PC-3 (cell line): ENCODE measurements around the gene EYS. TPM values are rescaled to one million over a fixed set of nuclear protein-coding genes. Genes with fewer than 3 reads are reported as not detected.

Source experiments
- ATAC-seq: fragments of 200-7000 bp; cut with Tn5 transposase; 2 replicates; pipeline ENCODE4 v1.9.1; 2020; ENCODE audit warnings: mild to moderate bottlenecking, moderate library complexity
- BruUV-seq: library from RNA; stranded (reverse); fragments of 400-500 nt; replicated peaks from 2 replicates; lab custom pipeline; 2021; lab: Mats Ljungman, UMichigan
- CTCF ChIA-PET: fragments of 300-600 bp; sonication (Branson Sonifier 250); formaldehyde crosslinking; loops from one replicate; lab custom pipeline; 2022; ENCODE audit warnings: antibody characterized with exemption; lab: Charles Lee
- POLR2A ChIA-PET: fragments of 300-600 bp; sonication (Branson Sonifier 250); formaldehyde crosslinking; loops from one replicate; lab custom pipeline; 2022; ENCODE audit warnings: antibody characterized with exemption; ENCODE audit not compliant: unreplicated experiment; lab: Charles Lee
- DNase-seq: peaks from one replicate; pipeline ENCODE4 v3.0.0-alpha.2; 2015
- H2AFZ ChIP-seq: fragments of 300-600 bp; sonication (generic); 2 replicates; pipeline ENCODE4 v1.6.0; 2016; ENCODE audit warnings: antibody characterized with exemption, low read length
- H3F3A ChIP-seq: fragments of 300-600 bp; sonication (generic); one replicate; pipeline ENCODE4 v1.6.0; 2017; ENCODE audit warnings: antibody characterized with exemption, low read length, control low read depth, mild to moderate bottlenecking; ENCODE audit not compliant: unreplicated experiment
- H3K27ac ChIP-seq: fragments of 300-600 bp; sonication (generic); 2 replicates; pipeline ENCODE4 v1.5.1; 2016; ENCODE audit warnings: mild to moderate bottlenecking, low read length
- H3K27me3 ChIP-seq: fragments of 300-600 bp; sonication (generic); 2 replicates; pipeline ENCODE4 v1.6.1; 2016; ENCODE audit warnings: low read length, mixed read lengths
- H3K36me3 ChIP-seq: fragments of 300-600 bp; sonication (generic); 2 replicates; pipeline ENCODE4 v1.6.1; 2016; ENCODE audit warnings: low read depth, mixed run types, low read length, mixed read lengths
- H3K4me1 ChIP-seq: fragments of 300-600 bp; sonication (generic); 2 replicates; pipeline ENCODE4 v1.5.1; 2016; ENCODE audit warnings: low read length; ENCODE audit not compliant: insufficient read depth
- H3K4me2 ChIP-seq: fragments of 300-600 bp; sonication (generic); 2 replicates; pipeline ENCODE4 v1.6.0; 2016; ENCODE audit warnings: low read length
- H3K4me3 ChIP-seq: fragments of 300-600 bp; sonication (generic); 2 replicates; pipeline ENCODE4 v1.5.1; 2016; ENCODE audit warnings: mild to moderate bottlenecking, low read length, mixed read lengths
- H3K79me2 ChIP-seq: fragments of 300-600 bp; sonication (generic); 2 replicates; pipeline ENCODE4 v1.6.1; 2017; ENCODE audit warnings: low read length, mixed read lengths
- H3K9ac ChIP-seq: fragments of 300-600 bp; sonication (generic); 2 replicates; pipeline ENCODE4 v1.6.0; 2016; ENCODE audit warnings: mild to moderate bottlenecking, low read length
- H3K9me2 ChIP-seq: fragments of 300-600 bp; sonication (generic); replicated peaks from 2 replicates; pipeline ENCODE4 v1.6.1; 2016; ENCODE audit warnings: mixed run types, low read length, mixed read lengths
- H3K9me3 ChIP-seq: fragments of 300-600 bp; sonication (generic); 2 replicates; pipeline ENCODE4 v1.6.1; 2016; ENCODE audit warnings: low read length, mixed read lengths
- H4K20me1 ChIP-seq: fragments of 300-600 bp; sonication (generic); 2 replicates; pipeline ENCODE4 v1.6.1; 2016; ENCODE audit warnings: low read length, mixed read lengths
- CTCF ChIP-seq: fragments of 300-600 bp; sonication (generic); conservative IDR thresholded peaks from 2 replicates; pipeline ENCODE4 v1.5.1; 2017; ENCODE audit warnings: antibody characterized with exemption, low read depth, mild to moderate bottlenecking, low read length
- EZH2 ChIP-seq: fragments of 300-600 bp; sonication (generic); IDR thresholded peaks from one replicate; pipeline ENCODE4 v1.6.1; 2017; ENCODE audit warnings: antibody characterized with exemption, mild to moderate bottlenecking, low read length; ENCODE audit not compliant: unreplicated experiment
- EZH2phosphoT487 ChIP-seq: fragments of 300-600 bp; sonication (generic); IDR thresholded peaks from 2 replicates; pipeline ENCODE4 v1.6.1; 2018; ENCODE audit warnings: mild to moderate bottlenecking, antibody characterized with exemption, low read length, borderline replicate concordance
- intact Hi-C: fragments of 100-400 bp; cut with micrococcal nuclease; formaldehyde crosslinking; loops from 2 replicates; pipeline ENCODE4 v1.9.0; 2023
- total RNA-seq: library from RNA; depleted of rRNA; stranded (reverse); fragments of >200 nt; gene quantifications from 2 replicates; pipeline ENCODE4 v1.2.3, GENCODE V29; 2014

The EYS gene
- total RNA-seq, 1 experiment from 2014 or later, result 0.07 TPM

- Histone ChIP-seq H3K4me3 (no peak overlapping the region), H2AFZ (no peak overlapping the region), H3K4me2 (no peak overlapping the region), H3K79me2 (no peaks in the 10 kb centered on the region), H3K27ac (no peak overlapping the region), H3K4me1 (no peaks in the 10 kb centered on the region), H3F3A (no peaks in the 10 kb centered on the region), H3K9me2 (no peaks in the 10 kb centered on the region), H4K20me1 (no peaks in the 10 kb centered on the region), H3K36me3 (no peaks in the 10 kb centered on the region), H3K9ac (no peak overlapping the region), H3K9me3 (no peaks in the 10 kb centered on the region), H3K27me3 (no peaks in the 10 kb centered on the region)
- intact Hi-C loops, result loop anchor here (10.0 kb wide), 1 partner anchor 238 kb away; no protein-coding TSS in a partner anchor
- POLR2A ChIA-PET, result no interaction called here
- ATAC-seq (no peak), DNase-seq (no peak)
- CTCF ChIA-PET, result no interaction called here
- TF ChIP-seq EZH2 (no peak), EZH2phosphoT487 (no peak), CTCF (no peak)
- BruUV-seq, result no TSS peak
Measured at GRCh38 chr6:65072500-65072899, 634.5 kb downstream of the EYS start.

DNA sequence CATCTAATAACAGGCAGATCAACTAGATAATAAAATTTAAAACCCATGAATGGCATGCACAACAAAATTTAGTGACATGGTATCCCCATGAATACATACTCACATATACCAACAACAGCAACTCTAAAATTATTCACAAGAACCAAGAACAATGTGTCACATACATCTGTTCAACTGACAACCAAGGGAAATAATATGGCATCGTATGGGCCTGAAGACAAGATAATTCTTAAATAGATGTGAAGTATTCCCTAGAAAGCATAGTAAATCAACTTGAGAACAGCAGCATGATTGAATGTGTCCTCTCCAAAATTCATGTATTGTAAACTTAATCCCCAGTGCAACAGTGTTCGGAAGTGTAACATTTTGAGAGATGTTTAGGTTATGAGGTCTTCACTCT, 635.5 kb downstream of the EYS start:
- Histone ChIP-seq H4K20me1 (no peaks in the 10 kb centered on the region), H3K36me3 (no peaks in the 10 kb centered on the region), H3K9ac (no peak overlapping the region), H3K27ac (no peak overlapping the region), H2AFZ (no peak overlapping the region), H3K9me3 (no peaks in the 10 kb centered on the region), H3K4me2 (no peak overlapping the region), H3K4me3 (no peak overlapping the region), H3K79me2 (no peaks in the 10 kb centered on the region), H3K27me3 (no peaks in the 10 kb centered on the region), H3K9me2 (no peaks in the 10 kb centered on the region), H3F3A (no peaks in the 10 kb centered on the region), H3K4me1 (no peaks in the 10 kb centered on the region)
- DNase-seq (no peak), ATAC-seq (no peak)
- no peak for TF ChIP-seq EZH2phosphoT487
- no peak for TF ChIP-seq CTCF
- TF ChIP-seq EZH2, result no peak
- no TSS peak for BruUV-seq
- intact Hi-C loops, result loop anchor here (10.0 kb wide), 1 partner anchor 237 kb away; no protein-coding TSS in a partner anchor
- ChIA-PET POLR2A (no interaction called here), CTCF (no interaction called here)

DNA sequence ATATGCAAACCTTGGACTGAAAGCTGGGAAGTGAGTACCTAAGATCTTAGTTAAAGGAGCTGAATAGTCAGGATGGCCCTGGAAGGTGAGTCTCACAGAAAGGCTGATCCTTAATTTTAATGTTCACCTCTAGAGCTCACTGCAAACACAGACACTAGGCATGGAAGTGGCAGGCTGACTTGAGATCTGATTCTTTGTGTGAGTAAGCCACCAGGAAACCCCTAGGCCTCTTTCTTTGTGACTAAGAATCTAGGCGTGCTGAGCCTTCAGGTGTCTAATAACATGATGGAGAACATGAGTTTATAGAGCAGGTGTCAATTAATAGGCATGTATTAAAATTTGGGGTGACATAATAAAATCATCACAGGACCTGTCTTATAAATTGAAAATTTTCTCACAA, 642.2 kb downstream of the EYS start:
- Histone ChIP-seq H3F3A (no peaks in the 10 kb centered on the region), H3K9me3 (no peaks in the 10 kb centered on the region), H3K79me2 (no peaks in the 10 kb centered on the region), H3K27ac (no peak overlapping the region), H4K20me1 (no peaks in the 10 kb centered on the region), H3K4me2 (no peak overlapping the region), H3K36me3 (no peaks in the 10 kb centered on the region), H3K27me3 (no peaks in the 10 kb centered on the region), H3K9me2 (no peaks in the 10 kb centered on the region), H2AFZ (no peak overlapping the region), H3K4me3 (no peak overlapping the region), H3K9ac (no peak overlapping the region), H3K4me1 (0 out of 2 replicates have a peak, but pooled peaks cover 3% of the 10 kb centered on the region)
- intact Hi-C loops, result no loop called here
- peak; percentile 26 for DNase-seq
- TF ChIP-seq EZH2 (no peak), EZH2phosphoT487 (no peak), CTCF (no peak)
- ChIA-PET POLR2A (no interaction called here), CTCF (no interaction called here)
- BruUV-seq, result no TSS peak
- peak; percentile 51; the same call in 1 of the 2 replicates for ATAC-seq
